ENCODE measurements around the gene CYTH1.

The CYTH1 gene

GRCh38 chr17:78783711-78784324 lies 1.7 kb upstream of the CYTH1 start:
- peaks cover 0 to 4% of the 10 kb centered on the region in 2 experiments; a peak in 1 of 3 replicates for H3K36me3 ChIP-seq (ENCODE audit: control insufficient read depth in 2 of 2, insufficient read depth in 1 of 2, low read length in 2 of 2)
- H3K4me1 ChIP-seq (ENCODE audit: control insufficient read depth, insufficient read depth, low read length) = no peaks in the 10 kb centered on the region
- ChIA-PET POLR2A (interaction anchor here (1.0 to 1.4 kb wide), 2 partner anchors 10 to 47 kb away, joined by 3 to 4 read pairs; no protein-coding TSS in a partner anchor), CTCF (interaction anchor here (0.8 to 1.2 kb wide), 3 partner anchors 16 to 281 kb away, joined by 3 to 6 read pairs (median 3); no protein-coding TSS in a partner anchor)
- H3K27ac ChIP-seq (ENCODE audit: extremely low read depth, low read depth, low read length) = no peak overlapping the region
- TF ChIP-seq ZNF76 (tag by site-specific recombination; IDR thresholded peaks at IDR 0.05; ENCODE audit: borderline replicate concordance, low read depth) (no peak), ZNF335 (tag by site-specific recombination; conservative IDR thresholded peaks at IDR 0.05) (no peak), KLF1 (tag by site-specific recombination; IDR thresholded peaks at IDR 0.05) (no peak), ZNF292 (tag by site-specific recombination; IDR thresholded peaks at IDR 0.05; ENCODE audit: borderline replicate concordance, low read depth) (no peak), TRIM28 (IDR thresholded peaks at IDR 0.05; ENCODE audit: borderline replicate concordance, low read length) (no peak), ZNF19 (tag by site-specific recombination; IDR thresholded peaks at IDR 0.05; ENCODE audit: low read depth) (no peak), ZNF585B (tag by site-specific recombination; IDR thresholded peaks at IDR 0.05) (no peak), SP3 (tag by site-specific recombination; IDR thresholded peaks at IDR 0.05) (no peak)
- H3K9me3 ChIP-seq (ENCODE audit: control insufficient read depth, insufficient read depth, low read depth, low read length) = no peaks in the 10 kb centered on the region
- H3K4me3 ChIP-seq (ENCODE audit: low read depth, low read length) = no peak overlapping the region

GRCh38 chr17:78781104-78781892 lies 775 bp downstream of the CYTH1 start:
- POLR2A ChIA-PET = no interaction called here
- CTCF ChIA-PET = no interaction called here
- no peaks in the 10 kb centered on the region for H3K4me1 ChIP-seq (ENCODE audit: control insufficient read depth, insufficient read depth, low read length)
- peak overlapping the region; percentile 54; the same call in 1 of the 2 replicates for H3K27ac ChIP-seq (ENCODE audit: extremely low read depth, low read depth, low read length)
- H3K4me3 ChIP-seq (ENCODE audit: low read depth, low read length) = peak overlapping the region; percentile 91
- no peaks in the 10 kb centered on the region; a peak in 1 of 3 replicates for H3K36me3 ChIP-seq (ENCODE audit: control insufficient read depth in 2 of 2, insufficient read depth in 1 of 2, low read length in 2 of 2)
- no peaks in the 10 kb centered on the region for H3K9me3 ChIP-seq (ENCODE audit: control insufficient read depth, insufficient read depth, low read depth, low read length)
- TF ChIP-seq ZBTB48 (tag by site-specific recombination; IDR thresholded peaks at IDR 0.05) (no peak), ZNF510 (tag by site-specific recombination; IDR thresholded peaks at IDR 0.05; ENCODE audit: insufficient replicate concordance) (no peak), ZNF600 (tag by site-specific recombination; IDR thresholded peaks at IDR 0.05) (no peak), ZNF112 (tag by site-specific recombination; IDR thresholded peaks at IDR 0.05) (no peak), HOXC10 (CRISPR knock-in tag; IDR thresholded peaks at IDR 0.05) (no peak), PRDM10 (tag by site-specific recombination; IDR thresholded peaks at IDR 0.05) (no peak), TSHZ1 (tag by site-specific recombination; IDR thresholded peaks at IDR 0.05; ENCODE audit: borderline replicate concordance) (no peak), PATZ1 (tag by site-specific recombination; IDR thresholded peaks at IDR 0.05) (0 out of 2 replicates have a peak, but pooled peaks have one; percentile 32), ZNF223 (tag by site-specific recombination; IDR thresholded peaks at IDR 0.05) (no peak), ZBTB44 (tag by site-specific recombination; IDR thresholded peaks at IDR 0.05) (no peak), ZSCAN23 (tag by site-specific recombination; IDR thresholded peaks at IDR 0.05) (no peak), ZNF266 (tag by site-specific recombination; IDR thresholded peaks at IDR 0.05; ENCODE audit: low read depth) (no peak), ZNF777 (tag by site-specific recombination; IDR thresholded peaks at IDR 0.05; ENCODE audit: borderline replicate concordance) (no peak), ZNF292 (tag by site-specific recombination; IDR thresholded peaks at IDR 0.05; ENCODE audit: borderline replicate concordance, low read depth) (no peak), ZBTB17 (tag by site-specific recombination; IDR thresholded peaks at IDR 0.05) (no peak)

All from HEK293 (cell line).